K562 (cell line): ENCODE data around the gene LIF. TPM values are rescaled to one million over a fixed set of nuclear protein-coding genes. Genes with fewer than 3 reads are reported as not detected.

Source experiments
- ASH1L ChIP-seq: fragments of 450-650 bp; IDR thresholded peaks from 2 replicates; pipeline ENCODE4 v1.6.1; 2018; ENCODE audit warnings: borderline replicate concordance, mild to moderate bottlenecking, low read depth; ENCODE audit not compliant: partially characterized antibody
- COPS2 ChIP-seq: fragments of 450-650 bp; conservative IDR thresholded peaks from 2 replicates; pipeline ENCODE4 v1.6.1; 2016; ENCODE audit warnings: mild to moderate bottlenecking, moderate library complexity
- CREB5 ChIP-seq: fragments of 250-450 bp; sonication (Bioruptor Pico); IDR thresholded peaks from 2 replicates; pipeline ENCODE4 v1.5.0; 2020; ENCODE audit warnings: mild to moderate bottlenecking
- FOXO4 ChIP-seq: fragments of 450-650 bp; formaldehyde crosslinking; IDR thresholded peaks from 2 replicates; pipeline ENCODE4 v1.4.0; 2020; ENCODE audit warnings: mild to moderate bottlenecking, moderate library complexity
- HOXB6 ChIP-seq: fragments of 250-450 bp; sonication (Bioruptor Pico); IDR thresholded peaks from 2 replicates; pipeline ENCODE4 v1.5.1; 2022; ENCODE audit warnings: mild to moderate bottlenecking, borderline replicate concordance
- IRF2 ChIP-seq: sonication (generic); formaldehyde crosslinking; IDR thresholded peaks from 2 replicates; pipeline ENCODE4 v1.8.1; 2022; ENCODE audit warnings: mild to moderate bottlenecking, missing genetic modification reagents
- JUNB ChIP-seq: fragments of 450-650 bp; formaldehyde crosslinking; conservative IDR thresholded peaks from 2 replicates; pipeline ENCODE4 v1.4.0; 2020; ENCODE audit warnings: mild to moderate bottlenecking
- KDM5B ChIP-seq: fragments of 200-600 bp; sonication (generic); IDR thresholded peaks from 2 replicates; pipeline ENCODE4 v1.6.1; 2012; ENCODE audit warnings: low read depth, mild to moderate bottlenecking, moderate library complexity, low read length, control low read depth, inconsistent platforms; ENCODE audit not compliant: insufficient replicate concordance
- KHSRP ChIP-seq: fragments of 450-650 bp; IDR thresholded peaks from 2 replicates; pipeline ENCODE4 v1.6.1; 2017
- NUFIP1 ChIP-seq: fragments of 450-650 bp; IDR thresholded peaks from 2 replicates; pipeline ENCODE4 v1.6.1; 2018; ENCODE audit not compliant: partially characterized antibody
- PHB2 ChIP-seq: fragments of 450-650 bp; IDR thresholded peaks from 2 replicates; pipeline ENCODE4 v1.6.1; 2017; ENCODE audit warnings: low read depth
- POLR3G ChIP-seq: IDR thresholded peaks from 2 replicates; pipeline ENCODE4 v1.6.1; 2011; ENCODE audit not compliant: insufficient read length, insufficient replicate concordance; ENCODE audit errors: extremely low read depth
- STAT5A ChIP-seq: IDR thresholded peaks from 2 replicates; pipeline ENCODE4 v1.6.1; 2012; ENCODE audit warnings: low read length, inconsistent platforms, borderline replicate concordance
- SUPT5H ChIP-seq: fragments of 450-650 bp; IDR thresholded peaks from 2 replicates; pipeline ENCODE4 v1.6.1; 2016
- TCF3 ChIP-seq: sonication (generic); formaldehyde crosslinking; IDR thresholded peaks from 2 replicates; pipeline ENCODE4 v1.4.0; 2020; ENCODE audit warnings: mild to moderate bottlenecking, missing genetic modification reagents
- ZBTB7A ChIP-seq: IDR thresholded peaks from 2 replicates; pipeline ENCODE4 v1.6.1; 2011; ENCODE audit warnings: low read depth, mild to moderate bottlenecking, low read length, moderate library complexity, borderline replicate concordance; ENCODE audit not compliant: control insufficient read depth
- ZKSCAN8 ChIP-seq: fragments of 200-800 bp; sonication (Bioruptor generic); IDR thresholded peaks from 2 replicates; pipeline ENCODE4 v1.6.1; 2016; ENCODE audit warnings: missing genetic modification characterization, missing compliant biosample characterization
- polyA plus RNA-seq, 8 experiments: library from polyadenylated mRNA; depleted of rRNA in 4 of 8; stranded (reverse) in 5 of 8; unstranded in 3 of 8; fragments of >200 nt; fragmentation: Nextera tagmentation in 2 of 8; fragmentation: Illumina TruSeq in 1 of 8; extraction: Ambion mirVana in 2 of 8; extraction: Trizol in 1 of 8; gene quantifications; 2 replicates each; pipeline versions ENCODE4 v1.2.1 to v1.2.3, GENCODE V29; 2011 to 2014; ENCODE audit warnings: inconsistent platforms in 1 of 8, missing spikeins in 1 of 8
- total RNA-seq, 7 experiments: library from RNA; depleted of rRNA in 6 of 7; stranded (reverse); fragments of >200 nt in 6 of 7; fragmentation: Illumina TruSeq in 2 of 7; extraction: Trizol in 2 of 7; gene quantifications; 2 replicates each; pipeline versions ENCODE4 v1.2.1 to v1.2.3, GENCODE V29; 2011 to 2021; ENCODE audit warnings: low replicate concordance in 1 of 7
- TF ChIP-seq, protein P1 (sequence below): sonication (generic); formaldehyde crosslinking; IDR thresholded peaks from 2 replicates; pipeline ENCODE4 v1.8.0; 2023; ENCODE audit warnings: missing genetic modification reagents, mild to moderate bottlenecking, borderline replicate concordance
- TF ChIP-seq, protein P2 (sequence below): fragments of 450-650 bp; formaldehyde crosslinking; IDR thresholded peaks from 2 replicates; pipeline ENCODE4 v1.4.0; 2020; ENCODE audit warnings: mild to moderate bottlenecking, moderate library complexity

Gene LIF
- total and polyA plus RNA-seq, 9 of the 15 experiments (the other 6 are each of a cell fraction or from before 2014, with no cell fraction given) = 0.05 to 0.39 (median 0.18) TPM; not detected in 3

- TF ChIP-seq, protein P1, sequence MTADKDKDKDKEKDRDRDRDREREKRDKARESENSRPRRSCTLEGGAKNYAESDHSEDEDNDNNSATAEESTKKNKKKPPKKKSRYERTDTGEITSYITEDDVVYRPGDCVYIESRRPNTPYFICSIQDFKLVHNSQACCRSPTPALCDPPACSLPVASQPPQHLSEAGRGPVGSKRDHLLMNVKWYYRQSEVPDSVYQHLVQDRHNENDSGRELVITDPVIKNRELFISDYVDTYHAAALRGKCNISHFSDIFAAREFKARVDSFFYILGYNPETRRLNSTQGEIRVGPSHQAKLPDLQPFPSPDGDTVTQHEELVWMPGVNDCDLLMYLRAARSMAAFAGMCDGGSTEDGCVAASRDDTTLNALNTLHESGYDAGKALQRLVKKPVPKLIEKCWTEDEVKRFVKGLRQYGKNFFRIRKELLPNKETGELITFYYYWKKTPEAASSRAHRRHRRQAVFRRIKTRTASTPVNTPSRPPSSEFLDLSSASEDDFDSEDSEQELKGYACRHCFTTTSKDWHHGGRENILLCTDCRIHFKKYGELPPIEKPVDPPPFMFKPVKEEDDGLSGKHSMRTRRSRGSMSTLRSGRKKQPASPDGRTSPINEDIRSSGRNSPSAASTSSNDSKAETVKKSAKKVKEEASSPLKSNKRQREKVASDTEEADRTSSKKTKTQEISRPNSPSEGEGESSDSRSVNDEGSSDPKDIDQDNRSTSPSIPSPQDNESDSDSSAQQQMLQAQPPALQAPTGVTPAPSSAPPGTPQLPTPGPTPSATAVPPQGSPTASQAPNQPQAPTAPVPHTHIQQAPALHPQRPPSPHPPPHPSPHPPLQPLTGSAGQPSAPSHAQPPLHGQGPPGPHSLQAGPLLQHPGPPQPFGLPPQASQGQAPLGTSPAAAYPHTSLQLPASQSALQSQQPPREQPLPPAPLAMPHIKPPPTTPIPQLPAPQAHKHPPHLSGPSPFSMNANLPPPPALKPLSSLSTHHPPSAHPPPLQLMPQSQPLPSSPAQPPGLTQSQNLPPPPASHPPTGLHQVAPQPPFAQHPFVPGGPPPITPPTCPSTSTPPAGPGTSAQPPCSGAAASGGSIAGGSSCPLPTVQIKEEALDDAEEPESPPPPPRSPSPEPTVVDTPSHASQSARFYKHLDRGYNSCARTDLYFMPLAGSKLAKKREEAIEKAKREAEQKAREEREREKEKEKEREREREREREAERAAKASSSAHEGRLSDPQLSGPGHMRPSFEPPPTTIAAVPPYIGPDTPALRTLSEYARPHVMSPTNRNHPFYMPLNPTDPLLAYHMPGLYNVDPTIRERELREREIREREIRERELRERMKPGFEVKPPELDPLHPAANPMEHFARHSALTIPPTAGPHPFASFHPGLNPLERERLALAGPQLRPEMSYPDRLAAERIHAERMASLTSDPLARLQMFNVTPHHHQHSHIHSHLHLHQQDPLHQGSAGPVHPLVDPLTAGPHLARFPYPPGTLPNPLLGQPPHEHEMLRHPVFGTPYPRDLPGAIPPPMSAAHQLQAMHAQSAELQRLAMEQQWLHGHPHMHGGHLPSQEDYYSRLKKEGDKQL (CRISPR knock-in tag) = no peak
- no peak for TF ChIP-seq CREB5 (CRISPR knock-in tag)
- no peak for TF ChIP-seq ZBTB7A
- TF ChIP-seq ZKSCAN8 (CRISPR knock-in tag) = no peak
- TF ChIP-seq HOXB6 (CRISPR knock-in tag) = no peak
- TF ChIP-seq FOXO4 (CRISPR knock-in tag) = no peak
- TF ChIP-seq PHB2 = no peak
- no peak for TF ChIP-seq IRF2
- TF ChIP-seq, protein P2, sequence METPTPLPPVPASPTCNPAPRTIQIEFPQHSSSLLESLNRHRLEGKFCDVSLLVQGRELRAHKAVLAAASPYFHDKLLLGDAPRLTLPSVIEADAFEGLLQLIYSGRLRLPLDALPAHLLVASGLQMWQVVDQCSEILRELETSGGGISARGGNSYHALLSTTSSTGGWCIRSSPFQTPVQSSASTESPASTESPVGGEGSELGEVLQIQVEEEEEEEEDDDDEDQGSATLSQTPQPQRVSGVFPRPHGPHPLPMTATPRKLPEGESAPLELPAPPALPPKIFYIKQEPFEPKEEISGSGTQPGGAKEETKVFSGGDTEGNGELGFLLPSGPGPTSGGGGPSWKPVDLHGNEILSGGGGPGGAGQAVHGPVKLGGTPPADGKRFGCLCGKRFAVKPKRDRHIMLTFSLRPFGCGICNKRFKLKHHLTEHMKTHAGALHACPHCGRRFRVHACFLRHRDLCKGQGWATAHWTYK (CRISPR knock-in tag) = no peak
- no peak for TF ChIP-seq TCF3
- no peak for TF ChIP-seq ASH1L
- TF ChIP-seq SUPT5H = no peak
- TF ChIP-seq NUFIP1 = no peak
- TF ChIP-seq POLR3G = no peak
- TF ChIP-seq COPS2 = no peak
- no peak for TF ChIP-seq JUNB (CRISPR knock-in tag)
- no peak for TF ChIP-seq KDM5B
- TF ChIP-seq STAT5A = no peak
- no peak for TF ChIP-seq KHSRP
Measured at GRCh38 chr22:30196141-30196879, 50.2 kb downstream of the LIF start (continued).
